Midbrain (tissue), 1 donor: Measurements from ENCODE around the gene STAC.
"Not testable (repeated sequence)": the region's sequence is repeated elsewhere in the genome, so short reads cannot be mapped to it uniquely, and the experiment has no call there.

Experiments
- DNase-seq: peaks from one replicate; lab custom pipeline; 2025; lab: John Stamatoyannopoulos, UW

STAC gene

GRCh38 chr3:36416599-36416998, 36.3 kb downstream of the STAC start:
- DNase-seq: no peak

- no peak for DNase-seq
Observed at GRCh38 chr3:36417237-36417636, 36.9 kb downstream of the STAC start.

GRCh38 chr3:36418296-36418695, 38.0 kb downstream of the STAC start:
- DNase-seq: no peak

GRCh38 chr3:36428445-36428844, 48.1 kb downstream of the STAC start:
- DNase-seq: no peak

GRCh38 chr3:36429986-36430485, 49.7 kb downstream of the STAC start:
- DNase-seq: no peak

- no peak for DNase-seq
Observed at GRCh38 chr3:36433511-36433910, 53.2 kb downstream of the STAC start.

- DNase-seq: no peak
Observed at GRCh38 chr3:36434687-36435426, 54.6 kb downstream of the STAC start.

GRCh38 chr3:36443028-36443686, 62.9 kb downstream of the STAC start:
- DNase-seq: no peak

GRCh38 chr3:36444909-36445308, 64.6 kb downstream of the STAC start:
- no peak for DNase-seq

GRCh38 chr3:36446276-36446675, 66.0 kb downstream of the STAC start:
- DNase-seq: no peak

GRCh38 chr3:36447061-36447460, 66.8 kb downstream of the STAC start:
- no peak for DNase-seq

GRCh38 chr3:36451816-36452215, 71.5 kb downstream of the STAC start:
- DNase-seq: no peak

GRCh38 chr3:36453213-36453612, 72.9 kb downstream of the STAC start:
- DNase-seq: not testable (repeated sequence)

GRCh38 chr3:36453896-36454295, 73.6 kb downstream of the STAC start:
- not testable (repeated sequence) for DNase-seq

GRCh38 chr3:36455406-36455805, 75.1 kb downstream of the STAC start:
- DNase-seq: no peak

- no peak for DNase-seq
Observed at GRCh38 chr3:36456784-36457183, 76.5 kb downstream of the STAC start.

- DNase-seq: no peak
Observed at GRCh38 chr3:36457667-36458066, 77.4 kb downstream of the STAC start.

GRCh38 chr3:36459177-36459576, 78.9 kb downstream of the STAC start:
- no peak for DNase-seq

- DNase-seq: no peak
Observed at GRCh38 chr3:36461597-36461996, 81.3 kb downstream of the STAC start.

- DNase-seq: not testable (repeated sequence)
Observed at GRCh38 chr3:36472045-36472444, 91.7 kb downstream of the STAC start.

GRCh38 chr3:36475558-36475957, 95.3 kb downstream of the STAC start:
- DNase-seq: no peak

GRCh38 chr3:36476286-36476942, 96.1 kb downstream of the STAC start:
- DNase-seq: no peak

GRCh38 chr3:36477655-36478054, 97.4 kb downstream of the STAC start:
- DNase-seq: no peak
